GM15510 (cell line): Measurements from ENCODE around the gene MPPED2.

Experiments
- POLR2A ChIP-seq: IDR thresholded peaks from 3 replicates; pipeline ENCODE4 v1.6.1; 2011; ENCODE audit warnings: borderline replicate concordance; ENCODE audit not compliant: insufficient read length; ENCODE audit errors: extremely low read depth

The MPPED2 gene

GRCh38 chr11:30420233-30420787 lies 165.8 kb downstream of the MPPED2 start:
- no peak for TF ChIP-seq POLR2A

DNA sequence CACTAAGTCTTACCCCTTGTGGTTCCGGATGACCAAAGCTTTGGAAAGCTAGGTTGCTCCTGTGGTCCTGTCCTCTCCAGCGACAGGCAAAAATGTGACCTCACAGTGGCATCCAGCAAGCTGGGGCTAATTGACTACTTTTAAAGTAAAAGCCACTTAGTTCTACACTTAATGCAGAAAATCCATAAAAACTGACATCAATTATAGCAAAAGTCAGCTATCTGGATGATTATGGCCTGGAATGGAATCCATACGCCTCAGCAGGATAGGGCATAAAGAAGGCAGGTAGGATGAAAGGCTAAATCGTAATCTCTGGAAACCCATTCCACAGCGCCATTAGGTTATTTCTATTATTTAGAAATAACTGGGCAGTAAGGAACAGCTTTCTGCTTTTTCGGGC lies 171.3 kb downstream of the MPPED2 start:
- TF ChIP-seq POLR2A, result no peak

DNA sequence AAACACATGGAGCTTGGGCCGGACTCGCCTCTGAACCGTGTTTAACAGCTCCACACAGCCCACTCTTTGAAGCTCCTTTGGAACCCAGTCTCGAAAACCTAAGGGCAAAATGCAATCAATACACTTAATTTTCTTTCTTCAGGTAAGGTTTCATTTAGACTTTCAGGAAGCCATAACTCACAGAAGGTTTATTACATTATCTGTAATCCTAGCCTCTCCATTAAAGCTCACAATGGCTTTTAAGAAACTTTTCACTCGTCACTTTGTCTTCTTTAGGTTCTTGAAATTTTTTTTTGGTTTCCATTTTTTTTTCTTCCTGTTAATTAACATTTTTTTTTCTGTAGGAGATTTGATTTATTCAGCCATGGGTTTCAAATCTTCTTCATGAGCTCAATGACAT lies 171.9 kb downstream of the MPPED2 start:
- no peak for TF ChIP-seq POLR2A

- no peak for TF ChIP-seq POLR2A
Measured at GRCh38 chr11:30412509-30412908, 173.6 kb downstream of the MPPED2 start.

- TF ChIP-seq POLR2A, result no peak
Measured at GRCh38 chr11:30411383-30411782, 174.8 kb downstream of the MPPED2 start.

- TF ChIP-seq POLR2A, result no peak
Measured at GRCh38 chr11:30406978-30407762, 179.0 kb downstream of the MPPED2 start.

- no peak for TF ChIP-seq POLR2A
Measured at GRCh38 chr11:30405385-30405784, 180.8 kb downstream of the MPPED2 start.

- no peak for TF ChIP-seq POLR2A
Measured at GRCh38 chr11:30404136-30404535, 182.0 kb downstream of the MPPED2 start.

- TF ChIP-seq POLR2A, result no peak
Measured at GRCh38 chr11:30395751-30396150, 190.4 kb downstream of the MPPED2 start.

GRCh38 chr11:30393012-30393411 lies 193.1 kb downstream of the MPPED2 start:
- TF ChIP-seq POLR2A, result no peak

DNA sequence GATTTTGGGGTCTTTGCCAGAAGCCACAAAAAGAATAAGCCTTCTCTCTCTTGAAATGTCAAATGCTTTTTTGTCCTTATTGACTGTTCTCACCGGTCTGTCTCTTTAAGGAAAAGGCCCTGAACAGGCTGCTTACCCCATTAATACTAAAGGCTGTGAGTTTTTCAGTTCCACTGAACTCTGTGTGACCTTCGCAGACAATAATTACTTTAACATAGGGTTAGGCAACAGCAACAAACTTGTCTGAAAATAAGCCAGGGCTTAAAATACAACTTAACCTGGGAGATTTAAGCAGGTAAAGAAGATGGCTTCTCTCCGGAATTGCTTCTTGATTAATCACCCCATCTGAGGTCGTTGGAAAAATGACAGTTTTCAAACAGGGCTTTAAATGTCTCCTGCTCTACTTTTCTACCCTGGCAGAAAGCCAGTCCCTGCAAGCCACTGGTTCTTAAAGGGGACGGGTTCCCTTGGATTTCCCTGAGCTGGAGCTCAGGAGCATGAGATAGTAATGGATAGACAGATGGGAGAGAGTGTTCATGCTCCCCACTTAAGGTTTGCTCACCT lies 193.8 kb downstream of the MPPED2 start:
- TF ChIP-seq POLR2A, result no peak

DNA sequence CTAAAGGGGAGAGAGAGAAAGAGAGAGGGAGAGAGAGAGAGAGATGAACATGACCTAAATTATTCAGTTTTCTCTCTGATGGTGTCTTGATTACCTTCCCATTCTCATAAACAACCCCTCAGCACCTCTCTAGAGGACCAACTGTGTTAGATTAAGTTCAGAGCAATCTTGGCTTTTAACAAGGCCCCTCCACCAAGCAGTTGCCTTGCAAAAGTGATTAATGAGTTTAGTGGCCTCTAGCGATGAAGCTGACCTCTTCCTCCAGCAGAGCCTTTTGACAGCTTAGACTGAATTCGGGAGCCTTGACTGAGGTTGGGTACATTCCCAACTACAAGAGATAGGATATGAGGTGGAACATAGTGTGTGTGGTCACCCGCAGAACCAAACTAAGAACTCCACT lies 197.2 kb downstream of the MPPED2 start:
- TF ChIP-seq POLR2A, result no peak

DNA sequence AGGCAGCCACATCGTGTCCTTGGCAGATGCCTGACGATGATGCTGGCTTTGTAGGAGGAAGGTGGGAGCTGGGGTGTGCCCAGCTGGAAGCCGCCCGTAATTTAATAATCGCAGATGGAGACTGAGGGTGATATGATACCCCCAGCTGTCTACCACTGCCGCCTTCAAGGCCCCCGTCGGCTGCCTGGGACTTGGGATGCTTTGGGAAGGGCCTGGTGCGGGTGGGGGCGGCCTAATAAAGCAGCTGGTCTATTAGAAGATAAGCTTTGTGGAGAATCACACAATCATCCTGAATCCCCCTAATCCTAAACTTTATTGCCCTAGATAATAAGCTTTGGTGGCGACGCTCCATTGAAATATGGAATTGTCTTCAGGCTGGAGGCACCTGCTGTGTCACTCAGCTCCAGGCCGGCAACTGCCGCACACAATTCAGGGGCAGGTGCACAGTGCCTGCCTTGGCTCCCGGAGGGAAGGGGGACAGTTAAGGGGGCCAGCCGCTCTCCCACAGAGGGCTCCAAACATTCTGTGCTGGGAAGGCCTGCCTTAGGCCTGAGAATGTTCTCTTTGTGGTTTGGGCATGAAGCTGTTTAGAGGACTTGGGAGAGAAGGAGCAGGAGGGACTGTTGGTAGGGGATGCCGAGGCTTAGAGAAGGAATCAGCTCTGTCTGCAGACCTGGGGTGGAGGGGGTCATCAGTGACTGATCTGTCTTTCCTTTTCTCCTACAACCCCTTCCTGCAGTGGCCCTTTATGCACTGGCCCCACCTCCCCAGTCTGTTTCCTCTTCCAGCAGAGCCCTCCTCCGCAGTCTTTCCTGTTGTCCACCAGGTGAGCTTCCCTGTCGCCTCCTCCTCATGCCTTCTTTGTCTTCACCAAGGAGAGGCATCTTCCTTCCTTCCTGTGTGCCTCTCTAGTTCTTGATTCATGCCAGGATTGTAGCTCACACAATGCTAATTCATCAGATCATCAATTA lies 198.0 kb downstream of the MPPED2 start:
- TF ChIP-seq POLR2A, result no peak

- no peak for TF ChIP-seq POLR2A
Measured at GRCh38 chr11:30381879-30382278, 204.3 kb downstream of the MPPED2 start.

DNA sequence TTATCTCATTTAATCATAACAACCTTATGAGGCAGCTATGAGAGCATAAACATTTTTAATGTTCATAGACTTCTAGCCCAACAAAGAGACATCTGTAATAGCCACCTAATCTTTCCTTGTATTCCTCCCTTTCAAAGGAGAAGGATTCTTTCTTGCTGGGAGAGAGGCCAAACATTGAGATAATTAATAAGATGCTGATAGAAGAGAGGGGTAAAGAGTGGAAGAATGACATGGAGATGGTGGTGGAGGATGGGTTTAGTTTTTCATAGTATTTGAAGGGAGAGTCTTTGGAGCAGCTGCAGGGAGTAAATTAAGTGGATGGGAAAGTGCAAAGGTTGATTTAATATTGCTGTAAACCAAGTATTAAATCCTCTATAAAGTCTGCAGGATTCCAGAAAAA lies 205.3 kb downstream of the MPPED2 start:
- TF ChIP-seq POLR2A, result no peak
